GM04503 (cell line): Measurements from ENCODE around the gene MEIS1.

ENCODE experiments used
- DNase-seq: peaks from one replicate; pipeline ENCODE4 v3.0.0-alpha.2; 2012; ENCODE audit warnings: low read depth

The MEIS1 gene

DNA sequence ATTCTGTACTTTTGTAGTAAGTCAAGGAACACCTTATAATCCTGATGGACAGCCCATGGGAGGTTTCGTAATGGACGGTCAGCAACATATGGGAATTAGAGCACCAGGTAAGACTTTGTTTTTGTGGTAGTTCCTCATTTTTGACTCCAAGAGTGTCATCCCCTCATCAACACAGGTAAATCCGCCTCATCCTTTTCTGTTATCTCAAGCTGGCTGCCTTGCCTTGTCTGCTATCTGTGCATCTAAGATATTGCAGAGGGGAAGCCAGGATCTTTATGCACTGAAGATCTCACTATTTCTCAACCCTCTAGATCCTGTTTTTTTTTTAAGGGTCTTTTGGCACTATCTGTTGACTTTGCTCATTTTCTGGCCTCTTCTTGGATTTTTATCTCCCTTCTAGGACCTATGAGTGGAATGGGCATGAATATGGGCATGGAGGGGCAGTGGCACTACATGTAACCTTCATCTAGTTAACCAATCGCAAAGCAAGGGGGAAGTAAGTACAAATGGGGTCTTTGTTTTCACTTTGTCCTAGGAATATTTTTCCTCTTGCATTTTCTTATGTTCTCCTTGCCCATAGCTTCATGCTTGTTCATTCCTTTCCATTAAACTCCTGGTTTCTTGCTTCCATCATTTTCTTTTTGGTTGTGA is 133.8 kb downstream of the MEIS1 start:
- DNase-seq = no peak

- peak; percentile 51 for DNase-seq
These were observed 134.5 kb downstream of the MEIS1 start for GRCh38 chr2:66569321-66569851.

DNA sequence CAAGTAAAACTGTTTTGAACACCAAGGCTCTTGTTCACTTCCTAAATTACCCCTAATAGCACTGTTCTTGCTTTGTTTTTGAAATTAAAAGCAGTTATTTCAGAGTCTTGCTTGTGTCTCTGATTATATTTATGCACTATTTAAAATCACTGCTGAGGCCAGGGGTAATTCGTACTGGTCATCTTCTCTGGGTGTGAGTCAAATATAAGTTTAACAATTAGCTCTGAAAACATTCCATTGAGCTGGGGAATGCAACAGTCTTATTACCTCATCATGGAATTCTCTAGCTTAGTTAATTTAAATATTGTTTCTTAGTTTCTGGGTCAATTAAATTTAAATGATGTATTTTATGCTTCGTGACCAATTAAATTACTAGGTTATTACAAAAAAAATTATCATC is 135.0 kb downstream of the MEIS1 start:
- DNase-seq = no peak

GRCh38 chr2:66570471-66570870 is 135.5 kb downstream of the MEIS1 start:
- DNase-seq = no peak

- DNase-seq = no peak
These were observed 137.0 kb downstream of the MEIS1 start for GRCh38 chr2:66571918-66572317.

- no peak for DNase-seq
These were observed 137.5 kb downstream of the MEIS1 start for GRCh38 chr2:66572391-66572790.

GRCh38 chr2:66573416-66573815 is 138.5 kb downstream of the MEIS1 start:
- DNase-seq = no peak

- no peak for DNase-seq
These were observed 138.9 kb downstream of the MEIS1 start for GRCh38 chr2:66573821-66574233.

DNA sequence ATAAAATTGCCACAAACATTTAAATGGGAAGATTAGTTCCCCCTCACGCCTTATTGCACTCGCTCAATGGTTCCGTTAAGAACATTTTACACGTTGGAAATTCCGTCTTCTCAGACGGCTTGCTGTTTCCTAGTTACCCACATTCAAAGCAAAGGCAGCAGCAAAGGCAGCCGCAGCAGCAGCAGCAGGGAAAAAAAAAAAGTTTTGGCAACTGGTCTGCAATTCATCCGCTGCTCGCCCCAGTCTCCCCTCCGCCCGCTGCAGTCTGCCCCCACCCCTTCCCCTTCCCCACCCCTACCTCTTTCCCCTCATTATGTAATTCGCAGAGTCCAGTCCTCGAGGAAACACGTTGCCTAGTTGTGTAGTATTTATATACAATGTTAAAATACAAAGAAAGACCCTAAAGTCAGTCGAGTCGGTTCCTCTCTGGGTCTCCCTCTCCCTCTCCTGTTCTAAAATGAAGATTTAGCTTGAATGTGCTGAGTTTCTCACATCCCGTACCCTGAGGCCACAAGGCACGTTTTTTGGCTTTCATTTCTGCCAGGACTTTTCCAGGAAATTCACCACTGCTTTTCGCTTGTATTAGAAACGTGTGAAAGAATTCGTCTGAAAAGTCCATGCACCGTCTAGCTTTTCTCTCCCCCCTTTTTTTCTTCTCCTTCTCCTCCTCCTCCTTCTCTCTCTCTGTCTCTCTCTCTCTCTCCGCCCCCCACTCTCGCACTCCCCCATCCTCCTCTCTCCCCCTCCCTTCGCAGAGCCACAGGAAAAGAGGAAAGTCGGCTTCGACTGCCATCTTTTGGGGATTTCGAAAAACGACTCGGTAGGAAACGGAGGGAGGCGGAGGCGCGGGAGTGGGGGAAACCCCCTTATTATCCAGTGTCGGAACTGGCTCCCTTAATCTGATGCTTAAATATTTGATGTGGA is 140.0 kb downstream of the MEIS1 start:
- DNase-seq = no peak

DNA sequence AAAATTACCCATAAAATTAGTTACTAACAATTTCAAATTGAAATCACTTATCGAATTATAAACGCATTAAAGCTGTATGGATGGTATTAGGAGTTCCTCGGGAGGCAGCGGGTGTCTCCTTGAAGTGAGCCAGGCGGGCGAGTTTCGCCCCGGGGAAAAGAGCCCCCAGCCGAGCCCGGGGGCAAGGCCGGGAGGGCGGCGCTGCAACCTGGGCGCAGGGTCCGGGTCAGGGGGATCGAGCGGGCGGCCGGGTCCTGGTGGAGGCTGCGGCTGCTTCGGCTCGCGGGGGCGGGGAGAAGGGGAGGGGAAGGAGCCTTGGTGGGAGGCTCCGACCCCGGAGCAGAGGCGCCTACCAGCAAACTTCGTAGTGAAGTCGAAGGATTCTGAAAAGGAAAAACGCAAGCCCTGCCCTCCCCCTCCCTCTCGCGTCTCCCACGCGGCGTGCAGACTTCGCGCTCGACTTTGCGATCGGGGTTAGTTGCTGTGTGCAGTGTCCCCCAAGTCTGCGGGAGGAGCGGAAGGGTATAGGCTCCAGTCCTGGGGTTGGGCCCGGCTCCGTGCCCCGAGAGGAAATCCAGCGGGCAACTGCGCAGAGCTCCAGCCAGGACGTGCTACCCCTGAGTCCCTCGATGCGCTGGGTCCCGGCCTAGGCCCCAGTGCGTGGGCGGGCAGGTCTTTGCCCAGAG is 140.8 kb downstream of the MEIS1 start:
- DNase-seq = no peak

- no peak for DNase-seq
These were observed 141.3 kb downstream of the MEIS1 start for GRCh38 chr2:66576311-66576560.

GRCh38 chr2:66576561-66577320 is 141.8 kb downstream of the MEIS1 start:
- no peak for DNase-seq

GRCh38 chr2:66577321-66578053 is 142.6 kb downstream of the MEIS1 start:
- no peak for DNase-seq

DNA sequence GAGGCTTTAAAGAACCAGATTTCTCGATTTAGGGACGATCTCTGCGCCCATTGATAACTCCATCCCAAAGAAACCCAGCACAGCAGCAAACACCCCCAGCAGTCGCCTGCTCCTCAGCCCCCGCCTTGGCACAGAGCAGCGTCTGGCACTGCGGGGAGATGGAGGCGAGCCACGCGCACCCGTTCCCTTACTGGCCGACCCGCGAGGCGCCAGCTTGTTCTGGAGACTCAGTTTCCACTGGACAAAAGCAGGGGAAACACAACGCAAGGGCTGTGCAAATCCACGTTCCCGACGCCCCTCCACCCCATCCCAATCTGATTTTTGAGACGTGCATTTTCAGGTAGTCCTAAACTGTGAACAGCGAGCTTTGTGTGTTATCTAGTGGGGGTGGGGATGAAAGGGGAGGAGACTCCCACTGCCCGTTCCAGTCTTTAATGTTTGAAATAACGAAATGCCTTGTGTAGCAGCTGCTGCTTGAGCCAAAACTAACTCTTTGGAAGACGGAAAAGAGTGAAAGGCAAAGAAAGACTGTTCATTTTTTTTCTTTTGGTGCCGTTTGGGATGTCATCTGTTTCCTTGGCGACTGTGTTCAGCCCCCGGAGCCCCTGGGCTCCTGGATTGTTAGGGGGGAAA is 143.2 kb downstream of the MEIS1 start:
- no peak for DNase-seq

- no peak for DNase-seq
These were observed 143.8 kb downstream of the MEIS1 start for GRCh38 chr2:66578687-66579106.

- no peak for DNase-seq
These were observed 144.5 kb downstream of the MEIS1 start for GRCh38 chr2:66579186-66580126.

GRCh38 chr2:66580166-66581049 is 145.5 kb downstream of the MEIS1 start:
- DNase-seq = no peak

- no peak for DNase-seq
These were observed 146.6 kb downstream of the MEIS1 start for GRCh38 chr2:66581339-66582103.
